GM18951 (cell line): ENCODE data around the gene PCDH9.
"Not testable (repeated sequence)": the region's sequence is repeated elsewhere in the genome, so short reads cannot be mapped to it uniquely, and the experiment has no call there.

Source experiments
- POLR2A ChIP-seq: IDR thresholded peaks from 4 replicates; pipeline ENCODE4 v1.6.1; 2011; ENCODE audit warnings: mild to moderate bottlenecking; ENCODE audit not compliant: insufficient read length, insufficient read depth; ENCODE audit errors: extremely low read depth
- in situ Hi-C: fragments of 300-500 bp; cut with MboI; formaldehyde crosslinking; loops from one replicate; pipeline ENCODE4 v1.12.0; 2022; ENCODE audit warnings: low sequenced_read_pairs, mixed read lengths, inconsistent platforms; ENCODE audit not compliant: unreplicated experiment

PCDH9 gene

GRCh38 chr13:66323745-66324347, 906.3 kb downstream of the PCDH9 start:
- in situ Hi-C loops: no loop called here
- no peak for TF ChIP-seq POLR2A

GRCh38 chr13:66322936-66323335, 907.2 kb downstream of the PCDH9 start:
- no peak for TF ChIP-seq POLR2A
- in situ Hi-C loops: no loop called here

GRCh38 chr13:66322193-66322740, 907.9 kb downstream of the PCDH9 start:
- TF ChIP-seq POLR2A: no peak
- in situ Hi-C loops: no loop called here

GRCh38 chr13:66314911-66315310, 915.2 kb downstream of the PCDH9 start:
- no peak for TF ChIP-seq POLR2A
- in situ Hi-C loops: no loop called here

GRCh38 chr13:66313413-66313812, 916.7 kb downstream of the PCDH9 start:
- in situ Hi-C loops: no loop called here
- no peak for TF ChIP-seq POLR2A

GRCh38 chr13:66312312-66313087, 917.6 kb downstream of the PCDH9 start:
- no peak for TF ChIP-seq POLR2A

GRCh38 chr13:66305961-66306617, 924.0 kb downstream of the PCDH9 start:
- in situ Hi-C loops: no loop called here
- TF ChIP-seq POLR2A: no peak

More at GRCh38 chr13:66312312-66313087, 917.6 kb downstream of the PCDH9 start:
- in situ Hi-C loops: no loop called here

- no peak for TF ChIP-seq POLR2A
- in situ Hi-C loops: no loop called here
Measured at GRCh38 chr13:66301482-66301881, 928.7 kb downstream of the PCDH9 start.

- in situ Hi-C loops: no loop called here
- no peak for TF ChIP-seq POLR2A
Measured at GRCh38 chr13:66301006-66301405, 929.1 kb downstream of the PCDH9 start.

GRCh38 chr13:66296875-66297274, 933.3 kb downstream of the PCDH9 start:
- in situ Hi-C loops: no loop called here
- no peak for TF ChIP-seq POLR2A

GRCh38 chr13:66296328-66296727, 933.8 kb downstream of the PCDH9 start:
- TF ChIP-seq POLR2A: no peak
- in situ Hi-C loops: no loop called here

- in situ Hi-C loops: not testable (repeated sequence)
Measured at GRCh38 chr13:66286806-66287205, 943.3 kb downstream of the PCDH9 start.

- in situ Hi-C loops: no loop called here
- no peak for TF ChIP-seq POLR2A
Measured at GRCh38 chr13:66275416-66275815, 954.7 kb downstream of the PCDH9 start.
